ENCODE results near the gene GPR32.
"Not testable (repeated sequence)": the region's sequence is repeated elsewhere in the genome, so short reads cannot be mapped to it uniquely, and the experiment has no call there.

GPR32 gene

GRCh38 chr19:50804420-50805272 lies 34.4 kb downstream of the GPR32 start:
- peak; percentile 95 for FAIRE-seq

- no peak for FAIRE-seq
Measured at GRCh38 chr19:50808856-50809255, 38.6 kb downstream of the GPR32 start.

- FAIRE-seq, result not testable (repeated sequence)
Measured at GRCh38 chr19:50811622-50812238, 41.5 kb downstream of the GPR32 start.

- FAIRE-seq, result no peak
Measured at GRCh38 chr19:50812474-50812873, 42.2 kb downstream of the GPR32 start.

GRCh38 chr19:50814883-50815282 lies 44.6 kb downstream of the GPR32 start:
- no peak for FAIRE-seq

GRCh38 chr19:50815439-50815838 lies 45.2 kb downstream of the GPR32 start:
- FAIRE-seq, result no peak

- no peak for FAIRE-seq
Measured at GRCh38 chr19:50817941-50818858, 47.9 kb downstream of the GPR32 start.

- FAIRE-seq, result no peak
Measured at GRCh38 chr19:50818859-50819472, 48.7 kb downstream of the GPR32 start.

- no peak for FAIRE-seq
Measured at GRCh38 chr19:50819636-50820035, 49.4 kb downstream of the GPR32 start.

- FAIRE-seq, result no peak
Measured at GRCh38 chr19:50820086-50820485, 49.8 kb downstream of the GPR32 start.

GRCh38 chr19:50820549-50821247 lies 50.4 kb downstream of the GPR32 start:
- FAIRE-seq, result no peak

- FAIRE-seq, result no peak
Measured at GRCh38 chr19:50821248-50821612, 51.0 kb downstream of the GPR32 start.
